Natural killer cell (primary cell): ENCODE results near the gene PLEKHA5. TPM values are rescaled to one million over a fixed set of nuclear protein-coding genes. Genes with fewer than 3 reads are reported as not detected.

Experiments used
- ATAC-seq, 3 donors: fragments of 150-1000 bp in 2 of 3; fragments of 200-7000 bp in 1 of 3; cut with Tn5 transposase; 1 replicate in 1 of 3; 2 replicates in 2 of 3; pipeline ENCODE4 v1.10.0; 2021; ENCODE audit warnings: mild to moderate bottlenecking in 2 of 3, moderate library complexity in 2 of 3
- DNase-seq, 2 donors: peaks; one replicate each; pipeline versions ENCODE4 v3.0.0 to v3.0.0-alpha.2; 2013 to 2021; ENCODE audit warnings: mixed read lengths in 1 of 2
- H3K27ac ChIP-seq: one replicate; pipeline ENCODE4 v1.5.1; 2013; ENCODE audit warnings: mild to moderate bottlenecking, low read length
- H3K27me3 ChIP-seq: one replicate; pipeline ENCODE4 v1.6.1; 2013; ENCODE audit warnings: low read length; ENCODE audit not compliant: control insufficient read depth, insufficient read depth
- H3K36me3 ChIP-seq: one replicate; pipeline ENCODE4 v1.6.1; 2013; ENCODE audit warnings: low read length; ENCODE audit not compliant: control insufficient read depth, insufficient read depth
- H3K4me1 ChIP-seq: one replicate; pipeline ENCODE4 v1.6.1; 2013; ENCODE audit warnings: low read length; ENCODE audit not compliant: control insufficient read depth, insufficient read depth
- H3K4me3 ChIP-seq: one replicate; pipeline ENCODE4 v1.5.1; 2013; ENCODE audit warnings: low read length
- H3K9me3 ChIP-seq: one replicate; pipeline ENCODE4 v1.6.1; 2013; ENCODE audit warnings: low read length; ENCODE audit not compliant: control insufficient read depth, insufficient read depth
- H3K27ac Mint-ChIP-seq, 2 donors: one replicate each; pipeline ENCODE4 v1.8.0; 2022; ENCODE audit warnings: mild to moderate bottlenecking in 2 of 2, mixed read lengths in 2 of 2, moderate library complexity in 1 of 2
- H3K27me3 Mint-ChIP-seq, 2 donors: one replicate each; pipeline ENCODE4 v1.8.0; 2022; ENCODE audit warnings: low read depth in 2 of 2, mixed read lengths in 2 of 2
- H3K36me3 Mint-ChIP-seq: one replicate; pipeline ENCODE4 v1.8.0; 2022; ENCODE audit warnings: mixed read lengths
- H3K4me1 Mint-ChIP-seq, 2 donors: one replicate each; pipeline ENCODE4 v1.8.0; 2022; ENCODE audit warnings: mixed read lengths in 2 of 2
- H3K4me3 Mint-ChIP-seq: one replicate; pipeline ENCODE4 v1.8.0; 2022; ENCODE audit warnings: mild to moderate bottlenecking, moderate library complexity, mixed read lengths
- H3K9me3 Mint-ChIP-seq, 2 donors: one replicate each; pipeline ENCODE4 v1.8.0; 2022; ENCODE audit warnings: mixed read lengths in 2 of 2
- CTCF ChIP-seq: fragments of 200-600 bp; IDR thresholded peaks from one replicate; pipeline ENCODE4 v1.8.0; 2022; ENCODE audit warnings: antibody characterized with exemption
- WGBS: methylation state at CpG from one replicate; pipeline ENCODE4 v1.1.7; 2013; ENCODE audit warnings: missing lambda C conversion rate; ENCODE audit not compliant: insufficient coverage; 5-methylcytosine and 5-hydroxymethylcytosine counted together
- intact Hi-C: fragments of 100-400 bp; cut with micrococcal nuclease; formaldehyde crosslinking; loops from one replicate; pipeline ENCODE4 v1.14.2; 2022
- total RNA-seq, 4 donors: library from RNA; stranded (reverse); fragments of 120-200 nt in 1 of 4; gene quantifications; one replicate each; pipeline versions ENCODE4 v1.2.3 to v1.2.4, GENCODE V29; 2013 to 2022

PLEKHA5 gene
- total RNA-seq, 3 donors from 2014 or later (not counting 1 experiment from before 2014, with no cell fraction given) = 5.2 to 12.1 (median 7.0) TPM

GRCh38 chr12:19105463-19105862 lies 24.1 kb upstream of the PLEKHA5 start:
- no peaks in the 10 kb centered on the region for H3K36me3 ChIP-seq
- no peak overlapping the region for H3K4me3 ChIP-seq
- H3K36me3 Mint-ChIP-seq = no peaks in the 10 kb centered on the region
- DNase-seq (no peak), ATAC-seq (no peak)
- no peaks in the 10 kb centered on the region for H3K9me3 Mint-ChIP-seq
- 88% methylated on average over 2 of the region's 3 CpGs for WGBS
- no peaks in the 10 kb centered on the region for H3K4me1 Mint-ChIP-seq
- H3K4me3 Mint-ChIP-seq = no peak overlapping the region
- intact Hi-C loops = no loop called here
- H3K4me1 ChIP-seq = no peaks in the 10 kb centered on the region
- H3K27ac Mint-ChIP-seq = no peak overlapping the region
- H3K27ac ChIP-seq = no peak overlapping the region
- H3K27me3 Mint-ChIP-seq = no peaks in the 10 kb centered on the region
- no peak for TF ChIP-seq CTCF
- no peaks in the 10 kb centered on the region for H3K9me3 ChIP-seq
- H3K27me3 ChIP-seq = no peaks in the 10 kb centered on the region

- Histone ChIP-seq H3K9me3 (no peaks in the 10 kb centered on the region), H3K36me3 (no peaks in the 10 kb centered on the region), H3K4me1 (no peaks in the 10 kb centered on the region), H3K27ac (no peak overlapping the region), H3K27me3 (no peaks in the 10 kb centered on the region), H3K4me3 (no peak overlapping the region)
- intact Hi-C loops = no loop called here
- ATAC-seq = no peak
- Mint-ChIP-seq H3K4me1 (no peaks in the 10 kb centered on the region), H3K27me3 (no peaks in the 10 kb centered on the region), H3K4me3 (no peak overlapping the region), H3K9me3 (no peaks in the 10 kb centered on the region), H3K36me3 (no peaks in the 10 kb centered on the region), H3K27ac (no peak overlapping the region)
- DNase-seq = no peak
- TF ChIP-seq CTCF = no peak
- WGBS = 96% methylated on average over 24 of the region's 24 CpGs
Measured at GRCh38 chr12:19107750-19108149, 21.8 kb upstream of the PLEKHA5 start.

GRCh38 chr12:19110221-19110940 lies 19.2 kb upstream of the PLEKHA5 start:
- TF ChIP-seq CTCF = no peak
- Mint-ChIP-seq H3K9me3 (no peaks in the 10 kb centered on the region), H3K27me3 (no peaks in the 10 kb centered on the region), H3K4me1 (no peaks in the 10 kb centered on the region), H3K36me3 (no peaks in the 10 kb centered on the region), H3K27ac (no peak overlapping the region), H3K4me3 (no peak overlapping the region)
- ATAC-seq (no peak), DNase-seq (no peak)
- WGBS = 94% methylated on average over 3 of the region's 3 CpGs
- Histone ChIP-seq H3K36me3 (no peaks in the 10 kb centered on the region), H3K27me3 (no peaks in the 10 kb centered on the region), H3K27ac (no peak overlapping the region), H3K4me3 (no peak overlapping the region), H3K9me3 (no peaks in the 10 kb centered on the region), H3K4me1 (no peaks in the 10 kb centered on the region)
- intact Hi-C loops = no loop called here

DNA sequence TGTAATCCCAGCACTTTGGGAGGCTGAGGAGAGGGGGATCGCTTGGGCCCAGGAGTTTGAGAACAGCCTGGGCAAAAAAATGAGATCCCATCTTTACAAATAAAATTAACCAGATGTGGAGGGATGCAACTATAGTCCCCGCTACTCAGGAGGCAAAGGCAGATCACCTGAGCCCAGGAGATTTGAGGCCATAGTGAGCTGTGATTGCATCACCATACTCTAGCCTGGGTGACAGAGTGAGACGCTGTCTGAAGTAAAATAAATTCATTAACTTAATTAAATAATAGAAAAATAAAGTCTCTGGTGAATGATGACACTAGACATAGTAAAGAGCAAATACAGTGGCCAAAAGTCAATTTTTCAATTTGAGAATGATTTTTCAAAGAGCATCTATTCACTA lies 16.1 kb upstream of the PLEKHA5 start:
- Mint-ChIP-seq H3K4me1 (no peaks in the 10 kb centered on the region), H3K36me3 (no peaks in the 10 kb centered on the region), H3K27ac (no peak overlapping the region), H3K4me3 (no peak overlapping the region), H3K27me3 (peaks cover 0 to 2% of the 10 kb centered on the region in 2 donors), H3K9me3 (no peaks in the 10 kb centered on the region)
- intact Hi-C loops = no loop called here
- Histone ChIP-seq H3K27ac (no peak overlapping the region), H3K9me3 (no peaks in the 10 kb centered on the region), H3K4me1 (no peaks in the 10 kb centered on the region), H3K4me3 (no peak overlapping the region), H3K27me3 (peaks cover 2% of the 10 kb centered on the region), H3K36me3 (no peaks in the 10 kb centered on the region)
- 100% methylated on average over 2 of the region's 3 CpGs for WGBS
- ATAC-seq (no peak), DNase-seq (no peak)
- TF ChIP-seq CTCF = no peak
